HG03095 (cell line): ENCODE results near the gene USP54.
"Not testable (repeated sequence)": the region's sequence is repeated elsewhere in the genome, so short reads cannot be mapped to it uniquely, and the experiment has no call there.

ENCODE experiments used
- ATAC-seq: cut with Tn5 transposase; IDR thresholded peaks from one replicate; pipeline ENCODE4 v1.9.1; 2021; ENCODE audit warnings: moderate library complexity; ENCODE audit not compliant: unreplicated experiment

USP54 gene

GRCh38 chr10:73588656-73589055 lies 2.5 kb downstream of the USP54 start:
- ATAC-seq, result no peak

GRCh38 chr10:73586583-73586984 lies 4.6 kb downstream of the USP54 start:
- ATAC-seq, result no peak

GRCh38 chr10:73585327-73585726 lies 5.8 kb downstream of the USP54 start:
- no peak for ATAC-seq

- no peak for ATAC-seq
These were observed 6.4 kb downstream of the USP54 start for GRCh38 chr10:73584737-73585136.

- ATAC-seq, result no peak
These were observed 9.2 kb downstream of the USP54 start for GRCh38 chr10:73581918-73582317.

GRCh38 chr10:73578927-73579326 lies 12.2 kb downstream of the USP54 start:
- not testable (repeated sequence) for ATAC-seq

- no peak for ATAC-seq
These were observed 13.4 kb downstream of the USP54 start for GRCh38 chr10:73577788-73578187.

GRCh38 chr10:73576890-73577591 lies 14.1 kb downstream of the USP54 start:
- ATAC-seq, result no peak

- no peak for ATAC-seq
These were observed 14.8 kb downstream of the USP54 start for GRCh38 chr10:73576178-73576889.

GRCh38 chr10:73567025-73567424 lies 24.1 kb downstream of the USP54 start:
- ATAC-seq, result not testable (repeated sequence)

GRCh38 chr10:73561192-73561591 lies 29.9 kb downstream of the USP54 start:
- no peak for ATAC-seq

GRCh38 chr10:73559590-73559989 lies 31.6 kb downstream of the USP54 start:
- ATAC-seq, result no peak

GRCh38 chr10:73556855-73557254 lies 34.3 kb downstream of the USP54 start:
- ATAC-seq, result no peak

- no peak for ATAC-seq
These were observed 36.4 kb downstream of the USP54 start for GRCh38 chr10:73554721-73555120.

GRCh38 chr10:73553761-73554160 lies 37.4 kb downstream of the USP54 start:
- no peak for ATAC-seq

- ATAC-seq, result no peak
These were observed 38.1 kb downstream of the USP54 start for GRCh38 chr10:73552819-73553715.

GRCh38 chr10:73551515-73551914 lies 39.6 kb downstream of the USP54 start:
- ATAC-seq, result no peak

- no peak for ATAC-seq
These were observed 45.8 kb downstream of the USP54 start for GRCh38 chr10:73545357-73545756.

GRCh38 chr10:73537709-73538108 lies 53.4 kb downstream of the USP54 start:
- no peak for ATAC-seq

GRCh38 chr10:73537288-73537687 lies 53.9 kb downstream of the USP54 start:
- ATAC-seq, result no peak

- ATAC-seq, result no peak
These were observed 56.3 kb downstream of the USP54 start for GRCh38 chr10:73534857-73535256.
